Measurements from ENCODE around the gene PRR14.

GRCh38 chr16:30647274-30647571, 3.5 kb upstream of the PRR14 start:
- TF ChIP-seq, protein P1, sequence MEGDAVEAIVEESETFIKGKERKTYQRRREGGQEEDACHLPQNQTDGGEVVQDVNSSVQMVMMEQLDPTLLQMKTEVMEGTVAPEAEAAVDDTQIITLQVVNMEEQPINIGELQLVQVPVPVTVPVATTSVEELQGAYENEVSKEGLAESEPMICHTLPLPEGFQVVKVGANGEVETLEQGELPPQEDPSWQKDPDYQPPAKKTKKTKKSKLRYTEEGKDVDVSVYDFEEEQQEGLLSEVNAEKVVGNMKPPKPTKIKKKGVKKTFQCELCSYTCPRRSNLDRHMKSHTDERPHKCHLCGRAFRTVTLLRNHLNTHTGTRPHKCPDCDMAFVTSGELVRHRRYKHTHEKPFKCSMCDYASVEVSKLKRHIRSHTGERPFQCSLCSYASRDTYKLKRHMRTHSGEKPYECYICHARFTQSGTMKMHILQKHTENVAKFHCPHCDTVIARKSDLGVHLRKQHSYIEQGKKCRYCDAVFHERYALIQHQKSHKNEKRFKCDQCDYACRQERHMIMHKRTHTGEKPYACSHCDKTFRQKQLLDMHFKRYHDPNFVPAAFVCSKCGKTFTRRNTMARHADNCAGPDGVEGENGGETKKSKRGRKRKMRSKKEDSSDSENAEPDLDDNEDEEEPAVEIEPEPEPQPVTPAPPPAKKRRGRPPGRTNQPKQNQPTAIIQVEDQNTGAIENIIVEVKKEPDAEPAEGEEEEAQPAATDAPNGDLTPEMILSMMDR (IDR thresholded peaks at IDR 0.05 in 4 of 5, conservative IDR thresholded peaks at IDR 0.05 in 1 of 5) = no peak
- no peak for TF ChIP-seq POLR2A (IDR thresholded peaks at IDR 0.05)
